DOHH2 (cell line): ENCODE data around the gene GRIA2.

Experiments
- CTCF ChIP-seq: fragments of 200-600 bp; sonication (generic); IDR thresholded peaks from one replicate; pipeline ENCODE4 v1.5.1; 2014; ENCODE audit warnings: antibody characterized with exemption, mild to moderate bottlenecking, low read depth, low read length; ENCODE audit not compliant: poor library complexity, severe bottlenecking
- EZH2phosphoT487 ChIP-seq: fragments of 200-600 bp; sonication (generic); IDR thresholded peaks from 2 replicates; pipeline ENCODE4 v1.6.1; 2017; ENCODE audit warnings: borderline replicate concordance, mild to moderate bottlenecking, antibody characterized with exemption, low read length, moderate library complexity, mixed read lengths

- TF ChIP-seq CTCF, result no peak
- TF ChIP-seq EZH2phosphoT487, result no peak
These were observed 48.5 kb upstream of the GRIA2 start for GRCh38 chr4:157172011-157172410.
